DMS 273 treated with DMSO at 0.1 percent for 48 hours (cell line): ENCODE results near the gene GPRC5D.

Experiments used
- DNase-seq: peaks from one replicate; lab custom pipeline; 2025; lab: John Stamatoyannopoulos, UW

GPRC5D gene

DNA sequence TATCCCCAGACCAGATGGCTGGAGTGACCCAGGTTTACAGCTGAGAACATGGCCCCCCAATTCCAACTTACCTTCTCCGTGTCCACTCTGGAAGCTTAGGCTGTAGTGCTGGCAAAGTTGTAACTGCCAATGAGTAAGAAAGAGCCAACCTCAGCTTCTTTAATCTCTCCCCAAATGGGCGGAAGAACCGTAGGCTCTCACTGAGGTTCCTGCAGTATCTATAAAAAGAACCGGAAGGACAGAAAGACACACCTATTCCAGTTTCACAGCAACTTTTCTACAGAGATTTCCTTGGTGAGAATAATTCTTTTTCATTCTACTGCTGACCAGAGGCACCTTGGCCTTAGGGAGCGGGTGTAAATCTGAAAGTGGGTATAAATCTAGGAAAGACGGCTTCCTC is at the start of gene GPRC5D:
TSS of gene GPRC5D (minus strand) at position 135 of the 400 bp plus-strand sequence. CDS start 1,786 bp downstream, outside the sequence.
- no peak for DNase-seq

- DNase-seq = no peak
Measured at GRCh38 chr12:13001775-13002040, 49.7 kb upstream of the GPRC5D start.

DNA sequence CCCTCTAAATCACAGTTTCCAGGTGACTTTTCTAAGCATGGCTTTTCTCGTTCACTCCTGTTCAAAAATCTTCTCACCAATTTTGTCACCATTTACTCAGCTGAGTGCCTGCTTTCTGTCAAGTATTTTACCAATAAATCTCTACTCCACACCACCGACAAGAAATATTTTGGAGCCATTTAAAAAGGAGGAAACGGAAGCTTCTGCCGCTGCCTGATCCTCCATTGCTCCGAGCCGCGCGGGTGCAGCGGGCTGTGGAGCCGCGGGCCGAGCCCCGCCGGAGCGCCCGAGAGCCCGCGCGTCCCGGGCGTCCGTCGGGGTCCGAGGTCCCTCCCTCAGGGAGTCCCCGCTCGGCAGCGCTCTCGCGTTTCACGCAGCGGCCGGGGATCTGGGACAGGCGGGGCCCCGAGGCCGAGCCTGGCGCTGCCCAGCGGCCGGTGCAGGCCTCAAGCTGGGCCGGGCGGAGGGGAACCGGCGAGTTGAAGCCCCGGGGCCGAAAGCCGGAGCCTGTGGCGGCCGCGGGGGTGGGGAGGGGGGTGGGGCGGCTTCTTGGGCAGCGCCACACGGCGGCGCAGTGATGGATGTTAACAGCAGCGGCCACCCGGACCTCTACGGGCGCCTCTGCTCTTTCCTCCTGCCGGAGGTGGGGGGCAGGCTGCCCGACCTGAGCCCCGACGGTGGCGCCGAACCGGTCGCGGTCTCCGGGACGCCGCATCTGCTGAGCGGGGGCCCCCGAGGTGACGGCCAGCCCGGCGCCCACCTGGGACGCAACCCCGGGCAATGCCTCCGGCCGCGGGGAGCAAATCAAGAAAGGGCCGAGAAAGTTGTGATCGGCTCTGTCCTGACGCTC is 49.2 kb upstream of the GPRC5D start:
- no peak for DNase-seq

GRCh38 chr12:13000616-13000924 is 48.6 kb upstream of the GPRC5D start:
- DNase-seq = no peak

GRCh38 chr12:12999959-13000615 is 48.1 kb upstream of the GPRC5D start, which contains the start of gene HEBP1:
TSS of gene HEBP1 (minus strand) at chr12:13000265. CDS start at chr12:13000114, 151 bp downstream.
- peak; percentile 53 for DNase-seq

DNA sequence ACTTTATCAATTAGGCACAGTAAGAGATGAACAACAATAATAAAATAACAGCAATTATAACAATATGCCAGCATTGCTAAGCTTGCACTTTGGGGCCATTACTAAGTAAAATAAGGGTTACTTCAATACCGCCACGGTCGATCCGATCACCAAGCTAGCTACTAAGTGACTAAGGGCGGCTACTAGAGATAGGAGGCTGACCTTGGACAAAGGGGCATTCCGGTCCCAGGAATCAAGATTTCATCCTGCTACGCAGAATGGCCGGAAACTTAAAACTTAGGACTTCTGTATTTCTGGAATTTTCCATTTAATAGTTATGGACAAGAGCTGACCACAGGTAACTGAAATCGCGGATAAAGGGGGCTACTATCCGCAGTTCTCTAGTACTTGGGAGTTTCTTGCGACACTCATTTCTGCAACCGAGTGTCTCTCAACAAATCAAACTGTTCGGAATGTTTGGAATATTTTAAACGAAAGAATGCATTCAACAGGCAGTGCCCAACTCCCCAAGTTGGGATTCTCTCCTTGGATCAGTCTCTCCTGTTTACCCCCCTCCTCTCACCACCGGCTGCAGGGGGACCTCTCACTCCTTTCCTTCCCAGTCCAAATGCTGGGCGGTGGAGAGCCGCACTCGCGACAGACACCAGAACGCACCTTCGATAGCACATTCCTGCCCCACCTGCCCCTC is 47.4 kb upstream of the GPRC5D start:
- DNase-seq = no peak

- no peak for DNase-seq
Measured at GRCh38 chr12:12998248-12998647, 46.3 kb upstream of the GPRC5D start.

DNA sequence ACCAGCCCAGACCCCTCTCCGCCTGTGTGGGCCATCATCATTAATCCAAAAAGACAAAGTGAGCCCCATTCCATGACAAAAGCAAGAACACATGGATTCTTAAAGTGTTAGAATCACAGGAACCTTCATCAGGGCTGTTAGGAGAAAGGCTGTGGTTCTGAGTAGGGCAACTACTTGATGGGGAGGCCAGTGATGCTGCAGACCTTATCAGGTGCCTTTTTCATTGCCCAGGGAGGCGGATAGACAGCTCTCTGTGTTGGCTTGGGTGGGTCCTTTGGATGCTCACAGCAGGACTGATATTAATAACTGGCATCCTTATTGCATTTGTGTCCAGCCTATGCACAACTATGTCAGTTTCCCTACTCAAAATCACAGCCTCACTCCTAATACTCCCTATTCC is 45.8 kb upstream of the GPRC5D start:
- DNase-seq = no peak

DNA sequence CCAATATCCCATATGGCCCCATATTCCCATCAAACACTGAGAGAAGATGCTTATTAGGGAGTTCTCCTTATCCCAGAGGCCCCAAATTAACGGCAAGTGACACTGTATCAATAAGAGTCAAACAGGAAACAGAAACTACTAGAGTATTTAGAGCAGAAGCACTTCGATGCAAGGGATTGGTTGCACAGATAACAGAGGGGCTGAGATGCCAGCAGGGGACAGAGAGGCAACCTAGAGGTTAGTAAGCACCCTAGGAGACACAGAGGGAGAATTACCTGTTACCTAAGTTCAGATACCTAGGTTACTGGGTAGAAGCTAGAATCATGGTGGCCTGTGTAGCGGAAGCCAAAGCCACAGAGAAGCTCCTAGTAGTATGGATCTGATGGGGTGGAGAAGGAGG is 45.2 kb upstream of the GPRC5D start:
- DNase-seq = no peak

DNA sequence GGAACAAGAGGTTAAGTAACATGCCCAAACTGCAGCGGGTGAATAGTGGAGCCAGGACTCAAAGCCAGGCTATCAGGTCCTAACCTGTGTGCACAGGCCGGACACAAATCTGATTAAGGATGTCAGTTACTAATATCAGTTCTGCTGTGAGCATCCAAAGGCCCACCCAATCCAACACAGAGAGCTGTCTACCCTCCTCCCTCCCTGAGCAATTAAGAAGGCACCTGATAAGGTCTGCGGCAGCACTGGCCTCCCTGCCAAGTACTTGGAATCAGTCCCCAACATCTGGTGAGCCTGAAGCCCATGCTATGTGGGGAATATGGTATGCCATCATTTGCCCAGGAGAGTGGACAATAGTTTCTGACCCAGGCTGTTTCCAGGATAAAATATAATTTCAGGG is 44.2 kb upstream of the GPRC5D start:
- no peak for DNase-seq

DNA sequence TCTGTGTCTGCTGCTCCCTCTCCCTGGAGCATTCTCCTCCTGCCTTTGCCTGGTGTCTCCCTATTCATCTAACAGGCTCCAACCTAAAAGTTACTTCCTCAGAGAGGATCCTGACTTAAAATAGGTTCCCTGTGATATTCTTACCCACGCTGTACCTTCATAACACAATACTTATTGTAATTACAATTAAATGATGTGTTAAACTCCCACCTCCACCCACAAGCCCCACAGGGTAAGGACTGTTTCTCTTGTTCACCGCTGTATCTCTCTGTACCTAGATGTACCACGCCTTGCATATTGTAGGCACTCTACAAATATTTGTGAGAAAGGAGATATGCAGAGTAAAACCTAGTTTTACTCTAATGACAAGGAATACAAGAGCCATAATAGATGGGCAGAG is 43.1 kb upstream of the GPRC5D start:
- DNase-seq = no peak

DNA sequence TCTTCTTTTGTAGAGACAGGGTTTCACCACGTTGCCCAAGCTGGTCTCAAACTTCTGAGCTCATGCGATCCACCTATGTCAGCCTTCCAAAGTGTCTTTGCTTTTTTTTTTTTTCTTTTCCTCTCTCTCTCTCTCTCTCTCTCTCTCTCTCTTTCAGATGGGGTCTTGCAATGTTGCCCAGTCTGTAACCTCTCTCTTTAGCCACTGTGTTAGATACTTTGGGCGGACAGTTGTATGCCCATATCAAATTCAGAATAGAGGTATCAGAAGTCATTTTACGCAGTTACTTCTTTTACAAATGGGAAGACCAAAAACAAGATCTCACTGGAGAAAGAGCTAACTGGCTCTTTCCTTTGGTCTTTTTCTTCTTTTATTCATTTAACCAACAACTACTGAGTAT is 41.4 kb upstream of the GPRC5D start:
- no peak for DNase-seq

- DNase-seq = no peak
Measured at GRCh38 chr12:12992418-12993130, 40.6 kb upstream of the GPRC5D start.

DNA sequence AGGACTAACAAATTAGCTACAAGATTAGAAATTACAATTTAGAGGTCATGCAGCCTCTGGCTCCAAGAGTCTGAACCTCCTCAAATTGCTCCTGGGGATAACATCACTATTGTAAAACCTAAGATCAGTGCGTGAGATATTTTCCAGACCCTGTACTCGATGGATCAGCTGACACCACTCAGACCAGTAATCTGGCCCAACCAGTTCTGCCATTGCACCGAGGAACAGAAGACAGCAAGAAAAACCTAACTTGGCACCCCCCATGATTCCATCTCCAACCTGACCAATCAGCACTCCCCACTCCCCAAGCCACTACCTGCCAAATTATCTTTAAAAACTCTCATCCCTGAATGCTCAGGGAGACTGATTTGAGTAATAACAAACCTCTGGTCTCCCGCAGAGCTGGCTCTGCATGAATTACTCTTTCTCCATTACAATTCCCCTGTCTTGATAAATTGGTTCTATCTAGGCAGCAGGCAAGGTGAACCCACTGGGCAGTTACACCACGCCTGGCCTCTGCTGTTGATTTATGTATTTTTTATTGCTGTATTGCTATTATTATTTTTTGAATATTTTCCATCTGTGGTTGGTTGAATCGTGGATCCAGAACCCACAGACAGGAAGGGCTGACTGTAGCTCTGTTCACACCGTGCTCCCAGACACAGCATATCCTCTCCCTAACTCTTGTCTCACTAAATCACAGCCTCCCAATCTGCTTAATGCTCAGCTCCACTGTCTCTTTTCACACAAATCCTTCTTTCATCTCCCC is 38.9 kb upstream of the GPRC5D start:
- DNase-seq = no peak

DNA sequence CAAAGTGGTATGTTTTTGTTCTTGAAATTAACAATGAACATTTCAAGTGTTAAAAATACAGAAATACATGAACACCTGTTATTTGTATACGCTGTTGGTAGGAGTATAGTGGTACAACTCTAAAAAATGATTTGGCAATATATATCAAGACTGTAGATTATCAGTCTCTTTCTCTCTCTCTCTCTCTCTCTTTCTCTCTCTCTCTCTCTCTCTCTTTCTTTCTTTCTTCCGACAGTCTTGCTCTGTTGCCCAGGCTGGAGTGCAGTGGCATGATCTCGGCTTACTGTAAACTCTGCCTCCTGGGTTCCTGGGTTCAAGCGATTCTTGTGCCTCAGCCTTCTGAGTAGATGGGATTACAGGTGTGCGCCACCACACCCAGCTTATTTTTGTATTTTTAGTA is 35.5 kb upstream of the GPRC5D start:
- no peak for DNase-seq

GRCh38 chr12:12986775-12987331 is 34.9 kb upstream of the GPRC5D start:
- no peak for DNase-seq

- DNase-seq = no peak
Measured at GRCh38 chr12:12985817-12986408, 33.9 kb upstream of the GPRC5D start.

- DNase-seq = no peak
Measured at GRCh38 chr12:12984149-12984548, 32.2 kb upstream of the GPRC5D start.

DNA sequence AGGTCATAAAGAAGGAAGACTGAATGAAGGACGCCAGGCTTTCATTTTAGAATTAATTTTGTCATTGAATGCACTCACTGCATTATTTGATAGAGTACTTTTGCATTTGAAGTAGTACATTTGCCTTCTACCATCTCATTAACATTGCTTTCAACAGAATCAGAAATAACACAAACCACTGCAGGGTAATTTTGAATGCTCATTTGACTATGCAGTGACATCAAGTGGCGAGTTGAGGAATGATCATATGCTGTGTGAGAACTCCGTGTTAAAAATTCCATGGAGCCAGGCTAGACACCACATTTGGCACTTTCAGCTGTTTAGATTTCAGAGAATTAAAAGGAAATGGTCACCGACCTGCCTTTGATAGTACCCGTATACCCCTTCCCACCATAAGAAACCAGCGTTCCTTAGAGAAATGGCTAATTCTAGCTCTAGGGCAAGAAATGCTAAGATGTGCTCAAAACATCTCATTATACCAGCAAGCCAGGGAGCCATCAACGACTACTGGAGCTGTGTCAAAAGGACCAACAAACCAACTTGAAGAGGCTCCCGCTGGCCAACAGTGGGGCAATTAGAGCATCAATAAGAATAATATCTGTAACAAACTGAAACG is 31.6 kb upstream of the GPRC5D start:
- no peak for DNase-seq

- no peak for DNase-seq
Measured at GRCh38 chr12:12982331-12982730, 30.4 kb upstream of the GPRC5D start.
